Activated CD8-positive, alpha-beta T cell treated with anti-CD3 and anti-CD28 coated beads for 36 hours (primary cell): ENCODE results near the gene SLC5A9. TPM values are rescaled to one million over a fixed set of nuclear protein-coding genes. Genes with fewer than 3 reads are reported as not detected.

Source experiments
- ATAC-seq: fragments of 200-7000 bp; cut with Tn5 transposase; one replicate; pipeline ENCODE4 v1.10.0; 2021; ENCODE audit warnings: mild to moderate bottlenecking, moderate library complexity
- CTCF ChIA-PET: fragments of 350-600 bp; sonication (Branson Sonifier 250); formaldehyde crosslinking; loops from one replicate; lab custom pipeline; 2021; ENCODE audit warnings: antibody characterized with exemption; lab: Charles Lee
- POLR2A ChIA-PET: fragments of 350-600 bp; sonication (Branson Sonifier 250); formaldehyde crosslinking; loops from one replicate; lab custom pipeline; 2021; ENCODE audit warnings: antibody characterized with exemption; lab: Charles Lee
- DNase-seq: peaks from one replicate; pipeline ENCODE4 v3.0.0-alpha.2; 2020
- H3K27ac Mint-ChIP-seq: one replicate; pipeline ENCODE4 v1.8.0; 2021; ENCODE audit warnings: mild to moderate bottlenecking, mixed read lengths
- H3K27me3 Mint-ChIP-seq: one replicate; pipeline ENCODE4 v1.8.0; 2021; ENCODE audit warnings: mixed read lengths
- H3K36me3 Mint-ChIP-seq: one replicate; pipeline ENCODE4 v1.8.0; 2021; ENCODE audit warnings: low read depth, mixed read lengths
- H3K4me1 Mint-ChIP-seq: one replicate; pipeline ENCODE4 v1.8.0; 2021; ENCODE audit warnings: low read depth, mixed read lengths
- H3K4me3 Mint-ChIP-seq: one replicate; pipeline ENCODE4 v1.8.0; 2021; ENCODE audit warnings: mild to moderate bottlenecking, moderate library complexity, mixed read lengths
- H3K9me3 Mint-ChIP-seq: one replicate; pipeline ENCODE4 v1.8.0; 2021; ENCODE audit warnings: mixed read lengths
- CTCF ChIP-seq: fragments of 200-600 bp; IDR thresholded peaks from one replicate; pipeline ENCODE4 v1.8.0; 2022; ENCODE audit warnings: antibody characterized with exemption, mild to moderate bottlenecking
- intact Hi-C: fragments of 100-400 bp; cut with micrococcal nuclease; formaldehyde crosslinking; loops from one replicate; pipeline ENCODE4 v1.10.0; 2022
- total RNA-seq, 2 experiments: library from RNA; stranded (reverse); gene quantifications; one replicate each; pipeline ENCODE4 v1.2.3, GENCODE V29; 2021

The SLC5A9 gene
- total RNA-seq, 2 experiments from 2014 or later: not detected

GRCh38 chr1:48251323-48251722 is 28.8 kb downstream of the SLC5A9 start:
- Mint-ChIP-seq H3K4me1 (no peaks in the 10 kb centered on the region), H3K4me3 (no peak overlapping the region), H3K9me3 (no peaks in the 10 kb centered on the region), H3K27me3 (peaks cover 10% of the 10 kb centered on the region), H3K36me3 (no peaks in the 10 kb centered on the region), H3K27ac (no peak overlapping the region)
- ChIA-PET CTCF (interaction anchor here (1.4 kb wide), 1 partner anchor 49 kb away, joined by 3 read pairs; no protein-coding TSS in a partner anchor), POLR2A (no interaction called here)
- ATAC-seq: no peak
- DNase-seq: no peak
- intact Hi-C loops: no loop called here
- TF ChIP-seq CTCF: no peak

DNA sequence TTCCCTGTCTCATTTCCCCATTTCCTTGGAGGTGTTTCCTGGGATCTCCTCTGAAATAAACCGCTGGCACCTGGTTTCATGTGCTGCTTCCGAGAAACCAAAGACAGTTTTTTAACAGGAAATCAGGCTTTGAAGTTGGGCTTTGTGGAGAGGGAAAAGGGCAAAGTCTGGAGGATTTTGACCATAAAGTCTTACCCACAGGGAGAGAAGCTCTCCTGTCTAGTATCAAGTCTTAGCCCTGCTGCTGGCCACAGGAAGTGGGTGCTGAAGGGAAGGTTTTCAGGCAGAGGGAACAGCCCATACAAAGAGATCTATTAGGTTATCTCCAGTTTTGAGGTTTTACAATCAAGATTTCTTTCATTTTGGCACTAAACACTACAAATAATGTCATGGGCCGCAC is 29.3 kb downstream of the SLC5A9 start:
- Mint-ChIP-seq H3K4me3 (no peak overlapping the region), H3K27me3 (peaks cover 10% of the 10 kb centered on the region), H3K4me1 (no peaks in the 10 kb centered on the region), H3K27ac (no peak overlapping the region), H3K36me3 (no peaks in the 10 kb centered on the region), H3K9me3 (no peaks in the 10 kb centered on the region)
- ATAC-seq (no peak), DNase-seq (no peak)
- TF ChIP-seq CTCF: no peak
- intact Hi-C loops: no loop called here
- POLR2A ChIA-PET: no interaction called here
- CTCF ChIA-PET: interaction anchor here (1.2 to 1.4 kb wide), 2 partner anchors 15 to 49 kb away, joined by 3 read pairs; no protein-coding TSS in a partner anchor

GRCh38 chr1:48254254-48254653 is 31.7 kb downstream of the SLC5A9 start:
- ChIA-PET POLR2A (no interaction called here), CTCF (interaction anchor here (1.2 kb wide), 1 partner anchor 161 kb away, joined by 3 read pairs; no protein-coding TSS in a partner anchor)
- ATAC-seq (no peak), DNase-seq (no peak)
- Mint-ChIP-seq H3K27me3 (peaks cover 8% of the 10 kb centered on the region), H3K4me1 (no peaks in the 10 kb centered on the region), H3K27ac (no peak overlapping the region), H3K4me3 (no peak overlapping the region), H3K9me3 (no peaks in the 10 kb centered on the region), H3K36me3 (no peaks in the 10 kb centered on the region)
- intact Hi-C loops: no loop called here
- TF ChIP-seq CTCF: no peak

DNA sequence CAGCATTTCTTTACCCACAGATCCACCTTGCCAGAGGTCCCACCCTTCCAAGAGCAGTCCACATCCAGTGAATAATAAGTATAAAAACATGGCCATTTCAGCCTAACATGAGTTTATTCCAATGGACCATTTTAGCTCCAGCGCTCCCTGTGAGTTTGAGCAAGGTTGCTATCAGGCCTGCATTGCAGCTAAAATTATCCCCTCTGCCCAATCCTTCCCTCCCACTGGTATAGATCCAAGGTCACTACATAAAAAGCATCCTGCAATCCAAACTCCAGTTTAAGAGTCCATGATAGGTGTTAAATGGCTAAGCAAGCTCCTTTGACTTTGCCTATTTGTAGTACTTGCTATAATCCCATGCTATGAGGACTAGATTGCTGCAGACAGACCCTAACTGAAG is 35.6 kb downstream of the SLC5A9 start:
- no peak for ATAC-seq
- POLR2A ChIA-PET: no interaction called here
- Mint-ChIP-seq H3K4me1 (no peaks in the 10 kb centered on the region), H3K4me3 (no peak overlapping the region), H3K9me3 (no peaks in the 10 kb centered on the region), H3K27ac (no peak overlapping the region), H3K36me3 (no peaks in the 10 kb centered on the region), H3K27me3 (peaks cover 7% of the 10 kb centered on the region)
- TF ChIP-seq CTCF: no peak
- CTCF ChIA-PET: no interaction called here
- no peak for DNase-seq
- intact Hi-C loops: no loop called here

DNA sequence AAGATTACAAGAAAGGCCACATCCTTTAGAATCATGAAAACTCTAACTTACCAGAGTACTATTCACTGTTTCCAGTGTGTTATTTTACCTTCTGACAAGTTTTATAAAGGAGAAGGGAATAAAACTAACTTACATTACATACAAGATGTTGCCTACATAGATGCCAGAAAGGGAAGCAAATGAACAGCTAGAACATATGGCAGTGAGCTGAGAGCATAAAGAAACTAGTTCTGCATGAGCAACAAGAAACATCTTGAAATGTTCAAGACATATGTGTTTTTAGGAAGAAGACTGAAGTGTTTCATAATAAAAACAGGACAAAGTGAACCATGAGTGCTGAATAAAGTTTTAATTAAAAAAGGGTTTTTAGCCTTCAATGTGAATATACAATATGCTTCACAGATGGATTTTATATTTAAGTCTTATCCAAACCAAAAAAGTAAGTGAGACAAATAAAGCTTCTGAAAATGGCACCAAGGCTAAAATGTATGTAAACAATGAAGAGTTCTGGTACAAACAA is 39.4 kb downstream of the SLC5A9 start:
- Mint-ChIP-seq H3K27ac (no peak overlapping the region), H3K36me3 (no peaks in the 10 kb centered on the region), H3K4me1 (no peaks in the 10 kb centered on the region), H3K9me3 (no peaks in the 10 kb centered on the region), H3K4me3 (no peak overlapping the region), H3K27me3 (peaks cover 2% of the 10 kb centered on the region)
- ChIA-PET CTCF (no interaction called here), POLR2A (no interaction called here)
- intact Hi-C loops: no loop called here
- DNase-seq: no peak
- no peak for TF ChIP-seq CTCF
- no peak for ATAC-seq
